C4-2B (cell line): ENCODE measurements around the gene MGMT.
A peak's percentile ranks its signal among the peaks of the same experiment; 100 is the strongest.

ENCODE experiments used
- H3K27ac ChIP-seq: fragments of 450-650 bp; 2 replicates; pipeline ENCODE4 v1.5.1; 2017
- ZFX ChIP-seq: fragments of 450-650 bp; IDR thresholded peaks from 2 replicates; pipeline ENCODE4 v1.6.1; 2017
- TF ChIP-seq, protein P1 (sequence below): fragments of 450-650 bp; conservative IDR thresholded peaks from 2 replicates; pipeline ENCODE4 v1.5.1; 2017; ENCODE audit warnings: mild to moderate bottlenecking

MGMT gene

GRCh38 chr10:129560361-129560760 is 93.3 kb downstream of the MGMT start:
- H3K27ac ChIP-seq, result no peak overlapping the region
- TF ChIP-seq ZFX, result no peak
- TF ChIP-seq, protein P1, sequence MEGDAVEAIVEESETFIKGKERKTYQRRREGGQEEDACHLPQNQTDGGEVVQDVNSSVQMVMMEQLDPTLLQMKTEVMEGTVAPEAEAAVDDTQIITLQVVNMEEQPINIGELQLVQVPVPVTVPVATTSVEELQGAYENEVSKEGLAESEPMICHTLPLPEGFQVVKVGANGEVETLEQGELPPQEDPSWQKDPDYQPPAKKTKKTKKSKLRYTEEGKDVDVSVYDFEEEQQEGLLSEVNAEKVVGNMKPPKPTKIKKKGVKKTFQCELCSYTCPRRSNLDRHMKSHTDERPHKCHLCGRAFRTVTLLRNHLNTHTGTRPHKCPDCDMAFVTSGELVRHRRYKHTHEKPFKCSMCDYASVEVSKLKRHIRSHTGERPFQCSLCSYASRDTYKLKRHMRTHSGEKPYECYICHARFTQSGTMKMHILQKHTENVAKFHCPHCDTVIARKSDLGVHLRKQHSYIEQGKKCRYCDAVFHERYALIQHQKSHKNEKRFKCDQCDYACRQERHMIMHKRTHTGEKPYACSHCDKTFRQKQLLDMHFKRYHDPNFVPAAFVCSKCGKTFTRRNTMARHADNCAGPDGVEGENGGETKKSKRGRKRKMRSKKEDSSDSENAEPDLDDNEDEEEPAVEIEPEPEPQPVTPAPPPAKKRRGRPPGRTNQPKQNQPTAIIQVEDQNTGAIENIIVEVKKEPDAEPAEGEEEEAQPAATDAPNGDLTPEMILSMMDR, result no peak

DNA sequence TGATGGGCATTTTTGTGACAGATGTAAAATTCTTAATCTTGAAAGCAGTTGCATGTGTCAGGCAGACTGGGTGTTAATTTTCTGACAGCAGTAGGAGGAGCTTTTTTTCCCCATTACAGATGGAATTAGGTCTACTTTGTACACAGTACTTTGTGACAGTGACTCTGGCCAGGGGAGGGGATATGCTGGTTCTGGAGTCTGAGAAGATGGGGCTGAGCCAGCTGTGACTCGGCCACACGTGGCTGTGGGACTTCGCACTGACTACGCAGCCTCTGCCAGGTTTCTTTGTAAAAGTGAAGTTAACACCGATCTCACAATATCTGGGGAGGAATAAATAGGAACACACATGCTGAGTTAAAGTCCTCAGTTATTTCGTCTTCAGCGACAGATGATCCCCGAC is 95.4 kb downstream of the MGMT start:
- H3K27ac ChIP-seq, result no peak overlapping the region
- TF ChIP-seq, protein P1, result no peak
- no peak for TF ChIP-seq ZFX

- TF ChIP-seq, protein P1, result no peak
- no peak for TF ChIP-seq ZFX
- no peak overlapping the region for H3K27ac ChIP-seq
Observed at GRCh38 chr10:129564923-129565322, 97.9 kb downstream of the MGMT start.

DNA sequence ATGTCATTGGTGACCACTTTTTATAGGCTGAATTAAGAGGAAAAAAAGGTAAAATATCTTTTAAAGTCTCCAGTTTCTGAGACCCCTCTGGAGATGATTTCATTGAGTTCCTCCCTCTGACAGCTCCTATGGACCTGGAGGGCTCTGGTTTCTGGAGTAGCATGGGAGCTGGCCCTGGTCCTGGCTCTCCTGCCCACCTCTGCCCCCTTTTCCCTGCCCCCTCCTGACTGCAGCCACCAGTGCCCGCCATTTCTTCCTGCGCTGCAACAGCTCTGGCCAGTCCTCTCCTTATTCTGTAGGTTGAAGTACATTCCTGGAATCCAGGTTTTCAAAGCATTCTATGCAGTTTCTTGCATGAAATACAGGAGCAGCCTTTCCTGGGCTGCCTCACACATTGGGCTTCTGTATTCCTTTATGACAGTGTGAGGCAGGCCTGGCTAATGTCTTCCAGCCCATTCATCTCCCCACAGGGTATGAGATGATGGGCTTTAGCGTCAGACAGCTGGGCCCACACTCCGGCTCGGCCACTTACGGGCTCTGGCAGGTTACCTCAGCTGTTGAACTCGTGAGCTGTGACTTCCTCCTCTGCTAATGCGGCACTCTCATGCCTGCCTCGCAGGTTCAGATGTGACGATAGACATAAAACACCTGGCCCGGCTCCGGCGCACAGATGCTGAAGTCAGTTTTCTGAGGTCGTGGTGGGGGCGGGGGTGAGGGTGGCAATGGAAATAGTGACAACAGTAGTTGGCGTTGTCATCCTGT is 101.7 kb downstream of the MGMT start:
- no peak overlapping the region for H3K27ac ChIP-seq
- TF ChIP-seq ZFX, result no peak
- TF ChIP-seq, protein P1, result no peak

GRCh38 chr10:129570185-129570584 is 103.1 kb downstream of the MGMT start:
- TF ChIP-seq ZFX, result no peak
- TF ChIP-seq, protein P1, result no peak
- no peak overlapping the region for H3K27ac ChIP-seq

GRCh38 chr10:129579228-129579627 is 112.2 kb downstream of the MGMT start:
- no peak for TF ChIP-seq ZFX
- TF ChIP-seq, protein P1, result no peak
- H3K27ac ChIP-seq, result peak overlapping the region; percentile 57

DNA sequence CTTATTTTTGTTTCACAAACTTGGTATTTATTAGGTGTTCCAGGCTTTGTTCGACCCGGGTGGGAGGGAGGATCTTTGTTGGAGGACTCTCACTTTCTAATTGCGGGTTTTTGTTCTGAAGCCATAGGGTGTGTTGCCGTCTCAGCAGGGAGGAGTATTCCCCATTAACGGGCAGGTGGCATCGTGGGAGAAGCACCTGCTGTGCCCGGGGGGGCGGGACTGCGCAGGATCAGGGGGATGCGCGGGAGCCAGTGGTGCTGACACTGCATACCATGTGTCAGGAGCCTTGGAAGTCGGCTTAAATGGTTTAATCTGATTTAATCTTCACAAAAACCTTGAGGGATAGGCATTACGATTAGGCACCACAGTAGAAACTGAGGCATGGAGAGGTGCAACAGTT is 113.0 kb downstream of the MGMT start:
- TF ChIP-seq ZFX, result no peak
- TF ChIP-seq, protein P1, result no peak
- H3K27ac ChIP-seq, result peak overlapping the region; percentile 57
